Measurements from ENCODE around the gene RHOV. TPM values are rescaled to one million over a fixed set of nuclear protein-coding genes. Genes with fewer than 3 reads are reported as not detected.
"Not testable (repeated sequence)": the region's sequence is repeated elsewhere in the genome, so short reads cannot be mapped to it uniquely, and the experiment has no call there.

The RHOV gene
- total RNA-seq, 1 experiment from 2014 or later = not detected

DNA sequence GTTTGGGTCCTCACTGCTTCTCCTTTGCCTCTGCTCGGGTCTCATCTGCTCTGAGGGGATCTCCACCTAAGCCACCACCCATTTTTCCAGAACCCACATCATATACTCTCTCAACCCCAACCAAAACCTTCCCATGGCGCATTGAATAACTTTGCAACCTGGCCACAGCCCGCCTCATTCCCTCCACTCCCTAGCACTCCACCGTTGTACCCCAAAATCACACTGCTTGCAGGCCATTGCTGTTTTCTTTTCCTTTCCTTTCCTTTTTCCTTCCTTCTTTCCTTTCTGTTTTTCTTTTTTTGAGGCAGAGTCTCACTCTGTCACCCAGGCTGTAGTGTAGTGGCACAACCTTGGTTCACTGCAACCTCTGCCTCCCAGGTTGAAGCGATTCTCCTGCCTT, 17.1 kb upstream of the RHOV start:
- Histone ChIP-seq H3K4me3 (no peak overlapping the region), H3K36me3 (peaks cover 4% of the 10 kb centered on the region), H3K9me3 (no peaks in the 10 kb centered on the region), H3K27me3 (no peaks in the 10 kb centered on the region)
- no peak for DNase-seq

DNA sequence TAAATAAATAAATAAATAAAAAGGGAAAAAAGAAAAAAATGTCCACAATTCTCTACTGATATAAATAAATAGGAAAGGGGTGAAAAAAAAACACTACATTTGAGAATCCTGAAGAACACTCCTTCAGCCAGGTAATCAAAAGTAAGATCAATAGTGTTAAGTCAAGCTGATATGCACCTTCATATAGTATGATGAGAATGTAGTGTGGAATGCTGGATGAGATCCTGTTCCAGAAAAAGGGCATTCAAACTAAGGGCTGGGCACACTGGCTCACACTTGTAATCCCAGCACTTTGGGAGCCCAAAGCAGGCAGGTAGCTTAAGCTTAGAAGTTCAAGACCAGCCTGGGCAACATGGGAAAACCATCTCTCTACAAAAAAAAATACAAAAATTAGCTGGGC, 15.1 kb upstream of the RHOV start:
- no peaks in the 10 kb centered on the region for H3K36me3 ChIP-seq
- no peaks in the 10 kb centered on the region for H3K9me3 ChIP-seq
- no peak overlapping the region for H3K4me3 ChIP-seq
- no peaks in the 10 kb centered on the region for H3K27me3 ChIP-seq
- no peak for DNase-seq

DNA sequence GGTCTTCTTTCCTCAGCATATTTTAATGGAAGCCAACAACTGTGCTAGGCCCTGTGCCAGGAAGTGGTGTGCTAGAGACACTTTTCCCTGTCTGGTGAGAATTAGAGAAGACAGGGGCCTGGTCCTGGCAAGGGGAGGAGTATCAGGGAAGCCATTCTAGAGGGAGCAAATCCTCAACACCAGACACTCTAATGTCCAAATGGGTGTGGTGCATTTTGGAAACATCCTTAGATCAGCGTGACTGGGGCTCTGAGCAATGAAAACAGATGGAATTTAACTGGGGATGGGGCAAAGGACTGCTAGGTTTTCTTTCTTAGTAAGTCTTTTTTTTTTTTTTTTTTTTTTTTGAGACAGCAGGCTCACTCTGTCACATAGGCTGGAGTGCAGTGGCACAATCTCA, 12.6 kb upstream of the RHOV start:
- DNase-seq = no peak
- Histone ChIP-seq H3K9me3 (no peaks in the 10 kb centered on the region), H3K36me3 (no peaks in the 10 kb centered on the region), H3K27me3 (no peaks in the 10 kb centered on the region), H3K4me3 (no peak overlapping the region)

DNA sequence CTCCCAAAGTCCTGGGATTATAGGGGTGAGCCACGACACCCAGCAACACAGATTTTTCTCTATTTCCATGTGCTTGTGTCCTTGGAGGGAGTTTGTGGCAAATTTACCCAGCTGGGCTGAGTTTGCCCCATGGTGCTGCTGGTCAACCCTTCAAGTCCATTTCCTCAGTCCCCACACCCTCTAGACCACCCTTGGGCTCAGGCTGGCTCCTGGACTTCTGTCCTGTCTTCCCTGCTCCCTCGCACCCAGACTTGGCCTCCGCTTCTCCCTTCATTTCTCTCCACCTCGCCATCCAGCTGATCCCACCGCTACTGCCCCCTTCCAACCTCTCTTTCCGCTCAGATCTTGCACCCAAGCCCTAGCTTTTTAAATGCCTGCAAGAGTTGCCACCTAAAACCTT, 7.3 kb upstream of the RHOV start:
- Histone ChIP-seq H3K27me3 (no peaks in the 10 kb centered on the region), H3K36me3 (no peaks in the 10 kb centered on the region), H3K4me3 (no peak overlapping the region), H3K9me3 (no peaks in the 10 kb centered on the region)
- no peak for DNase-seq

DNA sequence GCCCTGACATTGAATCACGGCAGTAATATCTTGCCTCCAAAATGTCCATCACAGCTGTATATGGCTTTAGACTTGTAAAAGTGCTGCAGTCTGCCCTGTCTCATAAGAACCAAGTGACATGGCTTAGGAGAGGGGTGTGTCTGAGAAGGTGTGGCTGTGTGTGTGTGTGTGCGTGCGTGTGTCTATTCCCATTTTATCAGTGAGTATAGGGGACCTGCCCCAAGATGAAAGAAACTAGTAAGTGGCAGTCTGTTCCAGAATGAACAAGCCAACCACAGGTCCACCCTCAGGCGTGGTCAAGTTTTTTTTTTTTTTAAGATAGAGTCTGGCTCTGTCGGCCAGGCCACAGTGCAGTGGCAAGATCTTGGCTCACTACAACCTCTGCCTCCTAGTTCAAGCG, 5.6 kb upstream of the RHOV start:
- H3K27me3 ChIP-seq = no peaks in the 10 kb centered on the region
- no peaks in the 10 kb centered on the region for H3K9me3 ChIP-seq
- H3K36me3 ChIP-seq = no peaks in the 10 kb centered on the region

DNA sequence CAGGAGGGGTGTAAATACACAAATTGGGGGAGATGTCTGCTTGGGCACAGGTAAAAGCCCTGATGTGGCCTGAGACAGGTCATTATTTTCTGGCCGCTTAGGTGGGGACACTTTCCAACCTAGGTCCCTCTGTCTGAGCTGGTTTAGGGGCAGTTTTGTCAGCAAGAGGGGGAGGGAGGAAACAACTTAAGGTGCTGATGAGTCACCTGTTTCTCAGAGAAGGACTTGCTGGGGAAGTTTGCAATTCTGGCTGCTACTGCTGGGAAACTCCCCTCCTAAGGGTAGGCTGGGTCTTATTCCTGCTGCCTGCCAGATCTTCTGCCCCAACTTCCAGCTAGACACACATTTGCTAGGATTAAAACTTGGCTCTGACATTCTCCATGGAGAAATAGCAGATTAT, 4.8 kb upstream of the RHOV start:
- Histone ChIP-seq H3K36me3 (no peaks in the 10 kb centered on the region), H3K4me3 (no peak overlapping the region), H3K27me3 (no peaks in the 10 kb centered on the region), H3K9me3 (no peaks in the 10 kb centered on the region)
- peak; percentile 56 for DNase-seq

More for the DNA sequence above, 5.6 kb upstream of the RHOV start:
- no peak for DNase-seq
- H3K4me3 ChIP-seq = no peak overlapping the region

DNA sequence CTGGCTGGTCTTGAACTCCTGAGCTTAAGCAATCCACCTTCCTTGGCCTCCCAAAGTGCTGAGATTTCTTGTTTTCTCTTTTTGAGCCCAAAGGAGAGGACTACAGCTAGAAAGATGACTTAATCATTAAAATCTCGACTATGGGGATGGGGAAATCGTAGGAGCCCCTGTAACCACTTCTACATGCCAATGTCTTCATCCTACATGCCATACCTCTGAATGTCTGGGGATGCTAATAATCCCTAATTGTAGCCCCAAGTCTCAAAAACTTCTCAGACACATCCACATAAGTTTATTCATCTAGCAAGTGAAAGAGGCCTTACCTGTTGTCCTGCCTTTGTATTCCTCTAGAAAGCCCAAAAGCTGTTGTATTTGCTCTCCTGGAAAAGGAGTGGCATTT, 3.7 kb upstream of the RHOV start:
- no peak overlapping the region for H3K4me3 ChIP-seq
- H3K9me3 ChIP-seq = no peaks in the 10 kb centered on the region

DNA sequence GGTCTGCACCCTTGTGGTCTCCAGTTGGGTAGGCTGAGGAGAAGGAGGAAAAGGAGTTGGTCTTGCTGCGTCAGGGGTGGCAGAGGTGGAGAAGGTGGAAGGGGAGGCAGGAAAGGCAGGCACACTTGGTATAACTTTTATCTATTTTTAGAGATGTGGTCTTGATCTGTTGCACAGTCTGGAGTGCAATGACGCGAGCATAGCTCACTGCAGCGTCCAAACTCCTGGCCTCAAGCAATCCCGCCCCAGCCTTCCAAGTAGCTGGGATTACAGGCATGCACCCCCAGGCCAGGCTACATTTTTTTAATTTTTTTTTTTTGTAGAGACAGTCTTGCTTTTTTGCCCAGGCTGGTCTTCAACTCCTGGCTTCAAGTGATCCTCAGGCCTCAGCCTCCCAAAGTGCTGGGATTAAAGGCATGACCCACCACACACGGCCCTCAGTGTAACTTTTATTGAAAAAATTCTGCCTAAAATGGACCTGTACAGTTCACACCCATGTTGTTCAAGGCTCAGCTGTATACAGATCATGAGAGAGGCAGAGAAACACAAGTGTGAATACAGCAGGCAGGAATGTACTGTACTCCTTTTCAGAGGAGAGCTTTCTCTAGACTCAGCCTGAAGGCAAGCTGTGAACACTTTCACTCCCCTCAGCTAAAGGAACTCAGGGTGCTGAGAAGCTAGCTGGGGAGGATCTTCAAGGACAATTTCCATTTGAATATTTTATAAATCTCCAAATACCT, 2.1 kb upstream of the RHOV start:
- DNase-seq = no peak
- Histone ChIP-seq H3K9me3 (no peaks in the 10 kb centered on the region), H3K27me3 (no peaks in the 10 kb centered on the region), H3K4me3 (no peak overlapping the region), H3K36me3 (no peaks in the 10 kb centered on the region)

More for the DNA sequence above, 3.7 kb upstream of the RHOV start:
- Histone ChIP-seq H3K36me3 (no peaks in the 10 kb centered on the region), H3K27me3 (no peaks in the 10 kb centered on the region)
- DNase-seq = no peak

DNA sequence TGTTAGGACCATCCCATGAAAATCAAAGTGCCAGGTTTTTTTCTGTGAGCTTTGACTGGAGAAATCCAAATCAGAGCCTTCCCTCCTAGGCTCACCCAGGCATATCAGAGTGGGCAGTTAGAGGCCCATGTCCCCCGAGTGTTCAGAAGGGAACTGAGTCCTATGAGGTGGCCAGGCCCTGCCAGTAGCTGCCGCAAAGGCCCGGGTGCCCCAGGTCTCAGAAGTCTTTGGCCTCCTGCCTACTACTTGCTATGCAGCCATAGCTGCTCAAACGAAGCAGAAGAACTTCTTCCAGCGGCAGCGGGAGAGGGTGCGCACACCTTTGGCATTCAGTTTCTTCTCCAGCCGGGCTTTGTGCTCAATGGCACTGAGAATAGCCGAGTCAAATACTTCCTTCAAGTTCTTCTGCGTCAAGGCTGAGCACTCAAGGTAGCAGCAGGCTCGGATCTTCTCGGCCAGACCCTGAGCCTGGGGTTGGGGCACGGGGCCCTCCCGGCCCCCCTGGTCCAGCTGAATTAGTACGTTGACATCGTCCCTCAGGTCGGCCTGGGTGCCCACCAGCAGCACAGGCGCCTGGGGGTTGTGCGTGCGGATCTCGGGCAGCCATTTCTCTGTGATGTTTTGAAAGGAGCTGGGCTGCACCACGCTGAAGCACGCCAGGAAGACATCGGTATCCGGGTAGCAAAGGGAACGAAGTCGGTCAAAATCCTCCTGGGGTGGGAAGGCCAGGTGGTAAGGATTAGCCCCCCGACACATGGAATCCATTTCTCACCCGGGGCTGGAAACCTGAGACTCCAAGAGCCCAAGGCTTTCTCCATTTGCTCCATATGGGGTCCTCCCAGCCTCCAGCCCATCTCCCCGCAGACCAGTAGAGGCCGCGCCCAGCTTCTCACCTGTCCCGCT, 992 bp downstream of the RHOV start:
- Histone ChIP-seq H3K4me3 (peak overlapping the region; percentile 42), H3K36me3 (no peaks in the 10 kb centered on the region), H3K9me3 (no peaks in the 10 kb centered on the region), H3K27me3 (no peaks in the 10 kb centered on the region)
- DNase-seq = no peak

DNA sequence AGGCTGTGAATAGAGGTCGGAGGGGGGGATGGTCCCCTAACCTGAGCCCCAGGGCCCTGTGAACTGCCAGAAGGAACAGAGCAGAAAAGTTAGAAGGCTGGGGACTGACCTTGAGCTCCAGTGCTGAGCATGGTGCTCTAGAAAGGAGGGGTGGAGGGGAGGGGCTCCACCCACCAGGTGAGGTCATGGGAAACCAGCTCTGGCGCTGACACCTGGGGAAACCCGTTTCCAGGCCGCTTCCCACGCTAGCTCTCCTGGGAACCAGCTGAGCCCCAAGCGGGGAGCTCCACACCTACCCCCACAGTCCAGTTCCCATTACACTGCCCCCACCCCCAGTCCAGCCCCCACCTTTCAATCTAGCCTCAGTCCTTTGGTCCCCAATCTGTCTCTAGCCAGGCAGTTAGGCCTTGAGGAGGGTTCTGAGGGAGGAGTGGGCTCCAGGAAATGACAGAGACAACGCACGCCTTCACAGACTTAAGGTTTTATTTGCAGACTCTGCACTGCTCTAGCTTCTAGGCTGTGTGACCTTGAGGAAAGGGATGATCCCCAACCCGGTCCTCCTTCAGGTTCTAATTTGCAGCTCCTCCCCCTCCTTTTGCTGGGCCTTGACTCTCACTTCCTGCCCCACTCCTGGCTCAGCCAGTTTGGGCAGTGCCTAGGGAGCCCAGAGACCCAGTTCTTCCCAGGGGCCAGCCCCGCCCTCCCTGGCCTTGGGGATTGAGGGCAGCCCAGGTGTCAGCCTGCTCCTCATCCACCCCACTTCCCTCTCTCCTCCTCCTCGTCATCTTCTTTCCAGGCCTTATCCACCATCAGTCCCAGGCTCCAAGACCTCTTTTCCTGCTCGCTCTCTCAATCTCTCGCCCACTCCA, 2.1 kb downstream of the RHOV start:
- DNase-seq = no peak
- Histone ChIP-seq H3K36me3 (no peaks in the 10 kb centered on the region), H3K27me3 (no peaks in the 10 kb centered on the region), H3K9me3 (no peaks in the 10 kb centered on the region), H3K4me3 (no peak overlapping the region)

DNA sequence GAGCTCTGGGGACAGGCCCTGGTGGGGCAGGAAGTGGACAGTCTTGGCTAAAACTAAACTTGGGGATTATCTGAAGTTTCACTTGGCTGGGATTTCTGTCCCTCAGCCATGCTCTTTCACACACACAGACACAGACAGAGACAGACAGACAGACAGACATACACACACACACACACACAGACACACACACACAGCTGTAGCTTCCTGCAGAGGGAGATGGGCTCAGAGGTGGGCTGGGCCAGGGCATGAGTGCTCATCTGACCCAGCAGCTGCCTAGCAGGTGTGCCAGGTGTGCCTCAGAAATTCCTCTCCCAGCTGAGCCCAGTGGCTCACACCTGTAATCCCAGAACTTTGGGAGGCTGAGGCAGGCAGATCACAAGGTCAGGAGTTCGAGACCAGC, 3.3 kb downstream of the RHOV start:
- no peak overlapping the region for H3K4me3 ChIP-seq
- no peaks in the 10 kb centered on the region for H3K27me3 ChIP-seq
- no peaks in the 10 kb centered on the region for H3K9me3 ChIP-seq
- H3K36me3 ChIP-seq = no peaks in the 10 kb centered on the region
- peak; percentile 47 for DNase-seq

DNA sequence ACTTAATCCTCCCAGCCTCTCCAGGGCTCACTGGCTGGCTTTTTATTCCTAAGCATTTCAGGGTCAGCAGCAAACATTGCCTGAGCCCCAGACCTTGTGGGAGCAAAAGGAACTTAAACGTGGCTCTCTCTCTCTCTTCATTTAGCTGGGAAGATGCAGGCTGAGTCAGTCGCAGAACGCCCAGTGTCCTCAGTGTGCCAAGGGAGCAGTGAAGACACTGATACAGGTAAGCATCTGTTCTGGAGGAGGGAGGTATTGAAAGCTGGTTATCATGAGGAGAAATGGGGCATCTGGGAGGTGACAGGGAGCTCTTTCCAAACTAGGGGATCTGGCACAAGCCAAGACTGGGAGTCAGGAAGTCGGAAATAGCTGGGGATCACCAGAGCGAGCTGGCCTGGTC, 4.3 kb downstream of the RHOV start:
- no peak for DNase-seq
- H3K9me3 ChIP-seq = no peaks in the 10 kb centered on the region
- H3K36me3 ChIP-seq = no peaks in the 10 kb centered on the region
- H3K4me3 ChIP-seq = no peak overlapping the region
- no peaks in the 10 kb centered on the region for H3K27me3 ChIP-seq

DNA sequence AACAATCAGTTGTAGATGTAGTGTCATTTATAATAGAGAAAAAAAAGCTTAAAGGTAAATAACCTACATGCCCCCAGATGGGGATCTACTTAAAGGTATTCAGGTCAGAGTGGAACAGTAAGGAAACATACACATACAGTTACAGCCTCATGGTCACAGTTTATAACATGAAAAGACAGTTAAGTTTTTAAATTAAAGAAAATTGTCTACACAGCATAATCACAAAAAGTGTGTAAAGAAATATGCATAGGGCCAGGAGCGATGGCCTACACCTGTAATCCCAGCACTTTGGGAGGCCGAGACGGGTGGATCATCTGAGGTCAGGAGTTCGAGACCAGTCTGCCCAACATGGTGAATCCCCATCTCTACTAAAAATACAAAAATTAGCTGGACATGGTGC, 6.8 kb downstream of the RHOV start:
- DNase-seq = no peak
- no peaks in the 10 kb centered on the region for H3K27me3 ChIP-seq
- H3K4me3 ChIP-seq = no peak overlapping the region
- H3K9me3 ChIP-seq = no peaks in the 10 kb centered on the region
- H3K36me3 ChIP-seq = no peaks in the 10 kb centered on the region

DNA sequence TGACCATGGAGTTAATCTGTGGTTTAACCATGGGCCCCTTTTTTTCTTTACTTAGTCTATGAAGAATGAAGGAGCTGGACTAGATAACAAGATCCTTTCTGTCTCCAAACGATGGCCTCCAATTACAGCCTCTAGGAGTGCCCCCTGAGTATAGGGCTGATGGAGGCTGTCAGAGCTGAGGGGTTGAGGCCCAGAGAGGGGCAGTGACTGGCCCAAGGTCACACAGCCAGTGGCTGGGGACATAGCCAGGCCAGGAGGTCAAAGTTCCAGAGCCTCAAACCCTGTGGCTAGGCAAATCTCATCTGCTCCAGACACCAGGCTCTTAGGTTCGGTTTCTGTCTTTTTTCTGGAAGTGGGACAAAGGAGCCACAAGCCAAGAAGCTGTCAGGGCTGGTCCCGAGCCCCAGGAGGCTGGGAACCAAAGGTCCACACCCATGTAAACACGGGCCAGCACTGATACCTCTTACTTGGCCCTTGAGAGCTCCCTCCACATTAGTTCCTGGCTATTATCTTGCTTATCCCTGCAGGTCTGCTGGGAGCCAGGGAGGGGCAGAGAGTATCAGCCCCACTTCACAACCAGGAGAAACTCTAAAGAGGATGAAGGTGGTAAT, 10.3 kb downstream of the RHOV start:
- Histone ChIP-seq H3K36me3 (no peaks in the 10 kb centered on the region), H3K4me3 (no peak overlapping the region), H3K9me3 (no peaks in the 10 kb centered on the region), H3K27me3 (no peaks in the 10 kb centered on the region)
- no peak for DNase-seq

DNA sequence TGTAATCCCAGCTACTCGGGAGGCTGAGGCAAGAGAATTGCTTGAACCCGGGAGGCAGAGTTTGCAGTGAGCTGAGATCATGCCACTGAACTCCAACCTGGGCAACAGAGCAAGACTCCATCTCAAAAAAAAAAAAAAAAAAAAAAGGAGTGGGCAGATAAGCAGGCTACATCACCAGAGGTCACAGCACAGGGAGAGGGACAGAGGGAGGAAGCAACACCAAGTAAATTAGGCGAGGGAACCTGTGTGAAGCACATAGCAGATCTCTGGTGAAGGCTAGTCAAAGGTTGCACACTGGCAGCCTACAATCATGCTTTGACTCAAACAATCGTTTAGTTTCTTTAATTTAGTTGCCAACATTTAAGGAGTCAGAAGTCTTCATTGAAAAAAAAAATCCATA, 12.9 kb downstream of the RHOV start:
- DNase-seq, H3K27me3 ChIP-seq: not testable (repeated sequence)

DNA sequence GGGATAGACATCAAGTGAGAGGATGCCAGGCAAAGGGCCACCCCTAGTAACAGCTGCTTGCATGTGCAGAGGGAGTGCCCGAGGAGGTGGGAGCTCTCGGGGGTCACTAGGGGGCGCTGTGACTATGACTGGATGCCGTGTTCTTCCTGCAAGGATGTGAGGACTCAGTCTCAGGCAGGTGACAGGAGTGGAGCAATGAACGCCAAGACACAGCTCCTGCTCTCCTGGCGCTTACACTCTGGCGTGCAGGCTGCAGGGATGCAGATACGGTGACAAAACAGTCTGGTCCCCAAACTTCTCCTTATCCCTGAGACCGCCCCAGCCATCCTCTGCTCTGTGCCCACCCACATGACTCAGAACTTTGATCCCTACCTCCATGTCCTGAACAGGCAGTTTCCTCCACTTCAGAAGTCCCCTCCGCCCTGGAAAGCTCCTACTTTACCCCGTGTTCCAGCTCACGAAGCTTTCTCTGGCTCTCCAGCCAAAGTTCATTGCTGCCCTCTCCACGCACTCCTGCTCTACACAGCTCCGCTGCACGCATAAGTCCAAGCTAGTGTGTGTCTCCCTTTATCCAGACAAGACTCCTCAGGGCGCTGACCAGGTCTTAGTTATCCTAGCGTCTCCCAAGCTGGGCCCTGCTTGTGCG, 14.7 kb downstream of the RHOV start:
- Histone ChIP-seq H3K4me3 (no peak overlapping the region), H3K9me3 (no peaks in the 10 kb centered on the region), H3K27me3 (no peaks in the 10 kb centered on the region), H3K36me3 (no peaks in the 10 kb centered on the region)
- DNase-seq = peak; percentile 67

More for the DNA sequence above, 12.9 kb downstream of the RHOV start:
- H3K4me3 ChIP-seq, H3K9me3 ChIP-seq, H3K36me3 ChIP-seq: not testable (repeated sequence)
